Trophoblast cell (in vitro differentiated cells and primary cell): ENCODE measurements around the gene MYPN.

Source experiments
- DNase-seq, 2 donors: peaks; one replicate each; pipeline ENCODE4 v3.0.0-alpha.2; 2016
- H2AFZ ChIP-seq: 2 replicates; pipeline ENCODE4 v1.6.1; 2013; ENCODE audit warnings: low read length, moderate library complexity, mild to moderate bottlenecking; ENCODE audit not compliant: insufficient read depth, poor library complexity
- H2AK5ac ChIP-seq: 2 replicates; pipeline ENCODE4 v1.6.1; 2013; ENCODE audit warnings: mild to moderate bottlenecking, low read length
- H2BK120ac ChIP-seq: 2 replicates; pipeline ENCODE4 v1.6.1; 2013; ENCODE audit warnings: low read length, mild to moderate bottlenecking, moderate library complexity; ENCODE audit not compliant: insufficient read depth, poor library complexity
- H2BK12ac ChIP-seq: 2 replicates; pipeline ENCODE4 v1.6.1; 2013; ENCODE audit warnings: mild to moderate bottlenecking, low read length, moderate library complexity
- H2BK5ac ChIP-seq: 2 replicates; pipeline ENCODE4 v1.6.1; 2013; ENCODE audit warnings: low read length, low read depth, moderate library complexity, mild to moderate bottlenecking; ENCODE audit not compliant: poor library complexity
- H3K14ac ChIP-seq: 2 replicates; pipeline ENCODE4 v1.6.1; 2013; ENCODE audit warnings: mild to moderate bottlenecking, low read length
- H3K18ac ChIP-seq: 2 replicates; pipeline ENCODE4 v1.6.1; 2013; ENCODE audit warnings: mild to moderate bottlenecking, low read length
- H3K23ac ChIP-seq: 2 replicates; pipeline ENCODE4 v1.6.1; 2013; ENCODE audit warnings: low read length
- H3K27ac ChIP-seq: 2 replicates; pipeline ENCODE4 v1.5.1; 2013; ENCODE audit warnings: low read depth, mild to moderate bottlenecking, inconsistent platforms, low read length, moderate library complexity
- H3K27me3 ChIP-seq: 2 replicates; pipeline ENCODE4 v1.6.1; 2013; ENCODE audit warnings: inconsistent platforms, mild to moderate bottlenecking, low read length, moderate library complexity; ENCODE audit not compliant: insufficient read depth
- H3K36me3 ChIP-seq, 2 experiments: 1 replicate in 1 of 2; 2 replicates in 1 of 2; pipeline ENCODE4 v1.6.1; 2013; ENCODE audit warnings: low read length in 2 of 2, mild to moderate bottlenecking in 2 of 2, moderate library complexity in 1 of 2; ENCODE audit not compliant: insufficient read depth in 2 of 2, control insufficient read depth in 1 of 2
- H3K4ac ChIP-seq: 2 replicates; pipeline ENCODE4 v1.6.1; 2013; ENCODE audit warnings: low read depth, mild to moderate bottlenecking, low read length, moderate library complexity
- H3K4me1 ChIP-seq, 2 experiments: 1 replicate in 1 of 2; 2 replicates in 1 of 2; pipeline ENCODE4 v1.6.1; 2013; ENCODE audit warnings: low read length in 2 of 2, mild to moderate bottlenecking in 2 of 2, moderate library complexity in 1 of 2; ENCODE audit not compliant: insufficient read depth in 2 of 2, control insufficient read depth in 1 of 2
- H3K4me2 ChIP-seq: 2 replicates; pipeline ENCODE4 v1.6.1; 2013; ENCODE audit warnings: inconsistent platforms, mild to moderate bottlenecking, low read length, moderate library complexity
- H3K4me3 ChIP-seq: 2 replicates; pipeline ENCODE4 v1.5.1; 2013; ENCODE audit warnings: mild to moderate bottlenecking, low read depth, low read length, inconsistent platforms
- H3K79me1 ChIP-seq: one replicate; pipeline ENCODE4 v1.6.1; 2013; ENCODE audit warnings: low read length
- H3K79me2 ChIP-seq: 2 replicates; pipeline ENCODE4 v1.6.1; 2013; ENCODE audit warnings: low read length, mild to moderate bottlenecking; ENCODE audit not compliant: control insufficient read depth, insufficient read depth, poor library complexity
- H3K9ac ChIP-seq: 2 replicates; pipeline ENCODE4 v1.6.1; 2013; ENCODE audit warnings: mild to moderate bottlenecking, low read length
- H3K9me3 ChIP-seq: 2 replicates; pipeline ENCODE4 v1.6.1; 2013; ENCODE audit warnings: low read depth, mild to moderate bottlenecking, control low read depth, inconsistent platforms, low read length; ENCODE audit not compliant: insufficient read depth
- H4K12ac ChIP-seq: 2 replicates; pipeline ENCODE4 v1.6.1; 2013; ENCODE audit warnings: low read depth, mild to moderate bottlenecking, low read length, moderate library complexity
- H4K8ac ChIP-seq: 2 replicates; pipeline ENCODE4 v1.6.1; 2013; ENCODE audit warnings: low read depth, mild to moderate bottlenecking, low read length, moderate library complexity
- H4K91ac ChIP-seq: one replicate; pipeline ENCODE4 v1.6.1; 2013; ENCODE audit warnings: low read depth, mild to moderate bottlenecking, low read length, moderate library complexity
- WGBS: extraction: QIAGEN DNeasy Blood & Tissue Kit; methylation state at CpG from one replicate; pipeline ENCODE4 v1.1.7; 2013; ENCODE audit warnings: missing lambda C conversion rate; ENCODE audit not compliant: insufficient read length, insufficient coverage; ENCODE audit errors: extremely low coverage; 5-methylcytosine and 5-hydroxymethylcytosine counted together

The MYPN gene

GRCh38 chr10:68251151-68251550, 141.9 kb downstream of the MYPN start:
- Histone ChIP-seq H4K8ac (no peak overlapping the region), H2BK5ac (no peak overlapping the region), H3K4me2 (no peak overlapping the region), H3K79me2 (no peaks in the 10 kb centered on the region), H2AFZ (no peak overlapping the region), H3K79me1 (no peaks in the 10 kb centered on the region), H3K27me3 (no peaks in the 10 kb centered on the region), H4K12ac (no peak overlapping the region), H4K91ac (no peak overlapping the region), H3K36me3 (no peaks in the 10 kb centered on the region), H3K23ac (peak overlapping the region; percentile 70), H3K9me3 (no peaks in the 10 kb centered on the region), H3K9ac (no peak overlapping the region), H3K4me1 (no peaks in the 10 kb centered on the region), H2BK12ac (no peak overlapping the region), H3K27ac (no peak overlapping the region), H3K18ac (no peak overlapping the region), H2BK120ac (no peak overlapping the region), H3K4me3 (no peak overlapping the region), H3K4ac (no peak overlapping the region), H3K14ac (no peak overlapping the region), H2AK5ac (no peak overlapping the region)
- WGBS, result no CpG with 5 or more reads among the region's 7 CpGs
- DNase-seq, result no peak

DNA sequence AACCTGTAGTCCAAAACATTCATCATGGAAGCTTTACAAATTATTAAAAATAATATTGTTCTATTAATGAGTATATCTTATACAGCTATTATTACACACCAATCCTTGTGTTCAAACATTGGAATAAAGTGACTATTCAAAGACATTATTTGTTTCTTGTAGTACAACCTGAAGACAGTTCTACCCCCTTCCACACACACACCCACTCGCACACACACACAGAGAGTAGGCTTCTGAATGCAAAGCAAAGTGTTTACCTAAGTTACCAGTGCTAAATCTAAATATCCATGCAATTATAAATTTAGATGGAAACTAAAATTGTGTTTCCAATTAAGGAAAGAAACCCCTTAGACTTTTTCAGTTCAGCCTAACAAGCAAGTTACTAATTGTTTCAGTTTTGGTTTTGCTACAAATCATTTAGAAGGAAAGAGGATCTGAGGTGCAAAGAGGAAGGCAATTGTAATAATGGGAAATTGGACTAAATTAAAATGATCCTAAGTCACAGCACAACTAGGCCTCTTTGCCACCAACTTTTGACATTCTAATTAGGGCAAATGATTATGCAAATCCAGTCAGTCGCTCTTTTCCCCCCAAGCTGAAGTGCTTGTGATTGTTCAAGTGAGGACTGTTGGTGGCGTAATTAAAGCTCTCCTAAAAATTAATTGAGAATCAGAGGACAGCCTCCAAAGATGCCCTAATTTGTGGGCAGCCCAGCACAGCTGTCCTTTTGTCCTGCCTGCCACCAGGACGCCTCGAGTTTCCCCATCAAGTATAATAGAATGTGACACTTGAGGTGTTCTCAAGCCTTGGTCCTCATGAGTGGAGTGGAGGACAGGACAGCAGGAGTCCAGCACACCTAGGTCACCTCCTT, 142.6 kb downstream of the MYPN start:
- WGBS, result no CpG with 5 or more reads among the region's 5 CpGs
- Histone ChIP-seq H3K14ac (no peak overlapping the region), H4K12ac (no peak overlapping the region), H3K27me3 (no peaks in the 10 kb centered on the region), H3K4me2 (no peak overlapping the region), H2BK120ac (no peak overlapping the region), H2BK5ac (no peak overlapping the region), H3K4ac (no peak overlapping the region), H4K91ac (no peak overlapping the region), H3K23ac (no peak overlapping the region), H2BK12ac (no peak overlapping the region), H3K18ac (no peak overlapping the region), H3K79me1 (no peaks in the 10 kb centered on the region), H2AK5ac (no peak overlapping the region), H2AFZ (no peak overlapping the region), H3K4me1 (no peaks in the 10 kb centered on the region), H3K9me3 (no peaks in the 10 kb centered on the region), H3K4me3 (no peak overlapping the region), H3K27ac (no peak overlapping the region), H4K8ac (no peak overlapping the region), H3K79me2 (no peaks in the 10 kb centered on the region), H3K36me3 (no peaks in the 10 kb centered on the region), H3K9ac (no peak overlapping the region)
- DNase-seq, result no peak

DNA sequence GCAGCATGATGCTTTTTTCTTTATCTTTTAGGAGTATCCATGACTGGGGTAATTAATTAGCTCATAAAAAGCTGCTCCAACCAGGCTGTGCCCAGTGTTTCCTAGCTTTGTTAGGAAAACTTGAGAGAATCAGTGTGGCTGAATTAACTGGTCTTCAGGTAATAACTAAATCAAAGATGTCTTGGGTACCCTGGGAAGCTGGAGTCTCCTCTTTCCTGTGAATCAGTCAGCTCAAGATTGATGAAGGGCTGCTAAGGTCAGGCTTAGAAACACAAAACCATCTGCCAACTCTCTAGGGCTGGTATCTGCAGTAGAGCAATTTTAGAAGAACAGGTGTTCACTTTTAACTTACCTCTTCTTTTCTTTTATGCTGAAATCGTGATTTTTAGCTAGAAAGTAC, 144.1 kb downstream of the MYPN start:
- Histone ChIP-seq H3K4ac (no peak overlapping the region), H3K27ac (no peak overlapping the region), H3K27me3 (no peaks in the 10 kb centered on the region), H4K12ac (no peak overlapping the region), H3K9ac (no peak overlapping the region), H2BK5ac (no peak overlapping the region), H2AK5ac (no peak overlapping the region), H3K18ac (no peak overlapping the region), H3K79me1 (no peaks in the 10 kb centered on the region), H2BK120ac (no peak overlapping the region), H3K4me3 (no peak overlapping the region), H3K4me1 (no peaks in the 10 kb centered on the region), H3K36me3 (no peaks in the 10 kb centered on the region), H3K14ac (no peak overlapping the region), H4K91ac (no peak overlapping the region), H3K4me2 (no peak overlapping the region), H3K79me2 (no peaks in the 10 kb centered on the region), H3K9me3 (no peaks in the 10 kb centered on the region), H2BK12ac (no peak overlapping the region), H2AFZ (no peak overlapping the region), H4K8ac (no peak overlapping the region), H3K23ac (no peak overlapping the region)
- no CpG with 5 or more reads among the region's 1 CpG for WGBS
- no peak for DNase-seq

DNA sequence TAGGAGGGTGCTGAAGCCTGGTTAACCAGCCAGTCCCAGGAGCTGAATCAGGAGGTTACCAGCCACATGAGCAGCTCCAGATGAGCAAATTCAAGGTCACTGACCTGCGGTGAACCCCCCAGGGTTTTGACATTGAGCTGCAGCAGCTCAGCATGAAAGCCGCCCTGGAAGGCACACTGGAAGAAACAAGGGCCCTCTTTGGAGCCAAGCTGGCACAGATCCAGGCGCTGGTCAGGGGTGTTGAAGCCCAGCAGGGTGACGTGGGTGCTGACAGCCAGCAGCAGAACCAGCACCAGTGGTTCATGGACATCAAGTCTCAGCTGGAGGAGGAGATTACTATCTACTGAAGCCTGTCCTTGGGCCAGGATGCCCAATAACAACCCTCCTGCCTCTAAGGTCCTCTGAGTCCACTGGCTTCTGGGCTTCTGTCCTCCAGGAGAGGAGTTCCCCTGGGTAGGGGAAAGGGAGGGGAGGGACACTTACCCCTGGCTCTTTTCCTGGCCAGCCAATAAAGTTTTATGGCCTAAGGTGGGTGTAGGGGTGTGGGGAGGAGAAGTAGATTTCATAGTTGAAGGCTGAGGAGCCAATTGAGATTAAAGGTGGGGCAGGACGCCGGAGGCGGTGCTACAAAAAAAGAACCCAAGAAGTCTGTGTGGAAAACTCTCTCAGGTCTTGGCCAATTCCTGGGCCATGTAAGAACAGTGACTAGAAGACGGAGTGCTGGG, 152.0 kb downstream of the MYPN start:
- Histone ChIP-seq H2BK12ac (no peak overlapping the region), H4K91ac (no peak overlapping the region), H3K79me2 (no peaks in the 10 kb centered on the region), H3K4me3 (no peak overlapping the region), H3K27me3 (no peaks in the 10 kb centered on the region), H3K4me1 (no peaks in the 10 kb centered on the region), H3K14ac (no peak overlapping the region), H2BK5ac (no peak overlapping the region), H3K9me3 (peaks cover 3% of the 10 kb centered on the region), H4K12ac (no peak overlapping the region), H3K36me3 (no peaks in the 10 kb centered on the region), H3K18ac (no peak overlapping the region), H4K8ac (no peak overlapping the region), H2AK5ac (no peak overlapping the region), H2BK120ac (no peak overlapping the region), H3K27ac (no peak overlapping the region), H3K9ac (no peak overlapping the region), H3K4ac (no peak overlapping the region), H2AFZ (no peak overlapping the region), H3K79me1 (no peaks in the 10 kb centered on the region), H3K4me2 (no peak overlapping the region), H3K23ac (no peak overlapping the region)
- peak in 1 of 2 donors; percentile 12 for DNase-seq
- WGBS, result no CpG with 5 or more reads among the region's 8 CpGs
